ENCODE data around the gene ORMDL1.

Gene ORMDL1, protein sequence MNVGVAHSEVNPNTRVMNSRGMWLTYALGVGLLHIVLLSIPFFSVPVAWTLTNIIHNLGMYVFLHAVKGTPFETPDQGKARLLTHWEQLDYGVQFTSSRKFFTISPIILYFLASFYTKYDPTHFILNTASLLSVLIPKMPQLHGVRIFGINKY

DNA sequence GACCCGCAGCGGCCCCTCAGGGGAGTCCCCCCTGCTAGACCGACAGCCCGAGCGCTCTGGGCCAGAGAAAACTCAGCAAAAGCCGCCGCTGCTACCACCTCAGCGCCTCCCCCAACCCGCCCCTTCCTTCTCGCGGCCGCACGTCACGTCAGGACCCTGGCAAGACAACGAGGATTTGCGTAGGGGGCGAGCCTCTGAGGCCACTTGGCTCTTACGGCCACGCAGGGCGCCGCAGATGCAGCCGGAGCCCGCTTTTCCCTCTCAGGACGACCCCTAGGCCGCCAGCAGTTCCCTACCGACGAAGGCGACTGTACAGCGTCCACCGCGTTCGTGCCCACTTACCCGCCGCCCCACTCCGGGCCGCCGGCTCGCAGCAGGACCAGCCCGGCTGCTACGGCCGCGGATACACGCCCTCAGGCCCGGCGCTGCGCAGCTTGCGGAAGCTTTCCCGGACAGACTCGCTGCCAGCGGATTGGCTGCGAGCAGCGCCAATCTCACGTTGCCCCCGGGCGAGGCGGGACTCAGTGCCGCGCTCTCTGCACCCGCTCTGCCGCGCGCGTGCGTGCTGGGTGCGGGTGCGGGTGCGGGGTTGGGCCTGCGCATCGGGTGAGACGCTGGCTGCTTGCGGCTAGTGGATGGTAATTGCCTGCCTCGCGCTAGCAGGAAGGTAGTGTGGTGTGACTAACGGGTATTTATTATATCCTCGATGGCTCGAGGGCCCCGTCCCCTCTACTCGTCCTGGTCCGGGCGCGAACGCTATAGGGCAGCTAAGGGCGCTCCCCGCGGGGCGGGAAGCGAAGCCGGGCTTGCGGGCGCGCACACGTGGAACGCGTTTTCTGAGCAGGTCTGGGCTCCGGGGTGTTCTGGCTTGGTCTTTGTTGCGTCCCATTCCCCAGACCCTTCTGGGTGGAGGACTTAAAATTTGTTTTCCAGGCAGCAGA is at the start of gene ORMDL1, which contains the start of gene PMS1:
Gene ORMDL1 (minus strand): TSS at position 413 of the 941 bp plus-strand sequence. CDS start 1,744 bp downstream, outside the sequence.
Gene PMS1 (plus strand): TSS at position 524 of the 941 bp plus-strand sequence. CDS start 7,360 bp downstream, outside the sequence.
- H3K4me3 ChIP-seq (ENCODE audit: low read length): peak within 1 kb of the TSS; percentile 95
- TF ChIP-seq ZNF274 (IDR thresholded peaks at IDR 0.05; ENCODE audit: low read depth, low read length): no peak

DNA sequence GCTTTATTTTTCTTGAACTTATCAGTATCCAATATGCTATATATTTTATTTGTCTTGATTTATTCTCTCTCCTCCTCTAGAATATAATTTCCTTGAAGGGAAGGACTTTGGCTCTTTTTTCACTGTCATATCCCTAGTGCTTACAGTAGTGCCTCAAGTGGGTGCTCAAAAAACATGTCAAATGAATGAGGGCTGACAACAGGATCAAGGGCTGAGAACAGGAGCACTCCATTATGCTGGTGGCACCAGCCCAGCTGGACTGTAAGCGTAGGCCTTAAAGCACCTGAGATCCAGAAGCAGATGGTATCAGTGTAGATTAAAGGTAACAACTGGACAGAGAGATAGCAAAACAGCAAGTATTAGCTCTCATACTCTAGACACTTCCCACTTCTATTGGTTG is 46.4 kb upstream of the ORMDL1 start:
- H3K4me3 ChIP-seq (ENCODE audit: low read length): no peak overlapping the region
- TF ChIP-seq ZNF274 (IDR thresholded peaks at IDR 0.05; ENCODE audit: low read depth, low read length): no peak

DNA sequence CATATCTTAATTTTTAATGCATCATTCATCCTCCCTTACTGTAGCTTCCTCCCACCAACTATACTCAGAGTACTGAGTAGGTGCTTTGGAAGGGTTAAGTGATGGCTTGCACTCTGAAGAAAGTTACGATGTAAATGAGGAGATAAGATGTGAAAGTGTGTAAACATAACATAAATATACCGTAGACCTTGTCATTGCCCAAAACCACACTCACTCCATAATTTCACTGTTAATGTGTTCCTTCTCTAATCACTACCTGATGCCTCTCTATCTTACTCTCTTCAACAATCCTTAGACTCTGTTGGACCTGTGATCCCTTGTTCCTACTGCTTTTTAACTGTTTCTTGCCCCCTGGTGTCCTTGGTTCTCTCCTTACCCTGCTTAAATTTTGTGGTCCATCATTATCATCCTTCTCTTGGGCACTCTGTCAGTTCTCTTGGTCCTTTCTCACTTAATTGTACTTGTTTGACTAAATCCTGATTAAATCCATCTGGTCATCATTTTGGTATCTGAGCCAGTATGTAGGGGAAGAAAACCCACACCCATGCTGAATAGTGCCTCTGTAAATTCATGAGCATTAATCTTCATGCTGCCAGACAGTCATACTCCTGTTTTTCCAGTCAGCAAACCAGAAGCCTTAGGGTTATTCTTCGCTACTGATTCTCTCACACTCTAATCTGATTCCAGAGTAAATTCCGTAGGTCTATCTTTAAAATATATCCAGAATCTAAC is 45.1 kb upstream of the ORMDL1 start:
- H3K4me3 ChIP-seq (ENCODE audit: low read length): no peak overlapping the region
- TF ChIP-seq ZNF274 (IDR thresholded peaks at IDR 0.05; ENCODE audit: low read depth, low read length): no peak

DNA sequence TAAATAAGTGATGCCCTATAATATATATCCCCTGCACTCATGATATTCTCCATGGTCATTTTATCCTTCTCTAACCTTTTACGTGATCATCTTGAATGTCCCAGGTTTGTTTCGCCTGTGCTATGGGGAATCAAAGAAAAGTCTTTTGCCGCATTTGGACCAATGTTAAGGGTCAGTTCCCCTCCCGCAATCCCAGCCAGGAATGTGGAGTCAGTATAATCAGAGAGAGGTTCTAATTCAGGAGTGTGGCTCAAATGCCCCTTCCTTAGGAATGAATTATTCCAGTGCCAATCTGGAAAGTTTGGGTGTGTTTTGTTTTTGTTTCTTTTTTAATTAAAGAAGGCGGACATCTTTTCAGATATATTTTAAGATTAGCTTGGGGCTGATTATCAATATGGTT is 41.9 kb upstream of the ORMDL1 start:
- no peak overlapping the region for H3K4me3 ChIP-seq (ENCODE audit: low read length)
- no peak for TF ChIP-seq ZNF274 (IDR thresholded peaks at IDR 0.05; ENCODE audit: low read depth, low read length)

DNA sequence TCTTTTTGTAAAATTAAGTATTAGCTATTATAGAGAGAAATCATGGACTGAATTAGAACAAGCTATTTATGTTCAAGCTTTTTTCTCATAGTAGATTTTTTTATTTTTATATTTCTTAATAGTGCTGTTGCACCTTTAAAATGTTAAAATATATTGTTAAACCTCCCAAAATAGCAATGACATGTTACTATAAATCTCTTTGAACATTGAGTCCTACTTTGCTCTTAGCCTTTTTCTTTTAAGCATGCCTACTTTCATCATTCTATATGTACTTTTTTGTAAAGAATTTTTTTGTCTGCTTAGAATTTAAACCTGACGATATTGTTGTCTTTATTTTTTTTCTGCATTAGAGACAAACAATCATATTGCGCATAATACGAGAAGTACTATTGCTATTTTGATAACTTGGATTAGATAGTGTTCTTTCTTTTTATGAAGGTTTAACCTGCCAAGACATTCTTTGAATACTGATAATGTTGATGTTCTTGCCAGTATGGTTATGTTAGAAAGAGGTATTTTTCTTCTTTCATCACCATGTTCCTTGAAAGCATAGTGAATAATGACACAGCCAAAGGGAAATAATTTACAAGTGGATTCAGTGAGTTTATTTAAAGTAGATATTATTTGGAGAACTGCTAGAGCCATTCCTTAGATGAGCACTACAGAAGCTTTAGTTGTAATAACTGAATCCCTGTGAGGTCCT is 40.7 kb upstream of the ORMDL1 start:
- H3K4me3 ChIP-seq (ENCODE audit: low read length): no peak overlapping the region

DNA sequence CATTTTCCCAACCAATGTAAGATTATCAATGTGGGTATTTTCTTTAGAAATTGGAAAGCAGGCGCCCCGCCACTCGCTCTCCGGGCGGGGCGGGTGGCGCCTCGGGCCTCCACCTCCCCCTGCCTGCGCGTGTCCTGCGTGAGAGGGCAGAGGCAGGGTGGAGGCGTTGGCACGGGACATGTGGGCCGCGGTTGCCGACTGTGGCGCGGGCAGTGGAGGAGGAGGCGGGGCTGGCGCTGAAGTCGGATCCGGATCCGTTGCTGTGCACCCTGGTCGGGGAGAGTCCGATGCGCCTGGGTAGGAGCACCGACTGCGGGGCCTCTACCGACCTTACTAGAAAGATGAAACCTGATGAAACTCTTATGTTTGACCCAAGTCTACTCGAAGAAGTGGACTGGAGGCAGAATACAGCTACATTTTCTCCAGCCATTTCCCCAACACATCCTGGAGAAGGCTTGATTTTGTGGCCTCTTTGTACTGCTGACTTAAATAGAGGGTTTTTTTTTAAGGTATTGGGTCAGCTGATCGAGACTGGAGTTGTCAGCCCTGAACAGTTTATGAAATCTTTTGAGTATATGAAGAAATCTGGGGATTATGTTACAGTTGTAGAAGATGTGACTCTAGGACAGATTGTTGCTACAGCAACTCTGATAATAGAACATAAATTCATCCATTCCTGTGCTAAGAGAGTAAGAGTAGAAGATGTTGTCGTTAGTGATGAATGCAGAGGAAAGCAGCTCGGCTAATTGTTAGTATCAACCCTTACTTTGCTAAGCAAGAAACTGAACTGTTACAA is 38.0 kb upstream of the ORMDL1 start:
- H3K4me3 ChIP-seq (ENCODE audit: low read length): no peak overlapping the region
- TF ChIP-seq ZNF274 (IDR thresholded peaks at IDR 0.05; ENCODE audit: low read depth, low read length): no peak

More for the DNA sequence above, 40.7 kb upstream of the ORMDL1 start:
- TF ChIP-seq ZNF274 (IDR thresholded peaks at IDR 0.05; ENCODE audit: low read depth, low read length): no peak

DNA sequence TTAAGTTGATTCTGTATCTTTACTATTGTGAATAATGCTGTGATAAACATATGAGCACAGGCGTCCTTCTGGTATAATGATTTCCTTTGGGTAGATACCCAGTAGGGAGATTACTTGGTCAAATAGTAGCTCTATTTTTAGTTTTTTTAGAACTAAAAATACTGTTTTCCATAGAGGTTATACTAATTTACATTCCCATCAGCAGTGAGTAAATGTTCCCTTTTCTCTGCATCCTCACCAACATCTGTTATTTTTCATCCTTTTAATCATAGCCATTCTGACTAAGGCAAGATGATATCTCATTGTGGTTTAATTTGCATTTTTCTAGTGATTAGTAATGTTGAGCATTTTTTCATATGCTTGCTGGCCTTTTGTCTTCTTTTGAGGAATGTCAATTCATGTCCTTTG is 35.2 kb upstream of the ORMDL1 start:
- no peak for TF ChIP-seq ZNF274 (IDR thresholded peaks at IDR 0.05; ENCODE audit: low read depth, low read length)

DNA sequence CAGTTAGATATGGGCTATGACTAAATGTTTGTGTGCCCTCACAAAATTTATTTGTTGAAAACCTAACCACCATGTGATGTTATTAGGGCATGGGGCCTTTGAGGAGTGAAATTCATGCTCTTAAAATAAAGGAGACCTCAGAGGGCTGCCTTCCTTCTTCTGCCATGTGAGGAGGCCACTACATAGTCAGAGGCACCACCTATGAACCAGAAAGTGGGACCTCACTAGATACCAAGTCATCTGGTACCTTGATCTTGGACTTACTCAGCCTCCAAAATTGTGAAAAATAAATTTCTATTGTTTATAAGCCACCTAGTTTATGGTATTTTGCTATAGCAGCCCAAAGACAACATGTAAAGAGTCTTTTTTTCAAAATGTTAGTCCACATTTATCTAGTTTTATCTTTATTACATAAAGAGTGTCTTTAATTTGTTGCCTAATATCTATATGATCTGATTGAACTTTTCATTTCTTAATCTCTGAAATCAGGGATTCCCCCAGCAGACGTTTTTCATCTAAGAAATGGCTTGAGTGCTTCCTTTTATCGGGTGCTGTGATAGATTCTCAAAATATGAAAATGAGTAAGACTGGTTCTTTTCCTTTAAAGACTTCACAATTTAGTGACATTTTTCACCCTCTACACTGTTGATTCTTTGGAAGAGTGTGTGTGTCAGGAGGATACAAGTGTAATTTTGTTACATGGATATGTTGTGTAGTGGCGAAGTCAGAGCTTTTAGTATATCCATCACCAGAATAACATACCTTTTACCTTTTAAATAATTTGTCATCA is 34.3 kb upstream of the ORMDL1 start:
- TF ChIP-seq ZNF274 (IDR thresholded peaks at IDR 0.05; ENCODE audit: low read depth, low read length): no peak
- H3K4me3 ChIP-seq (ENCODE audit: low read length): no peak overlapping the region

More for the DNA sequence above, 35.2 kb upstream of the ORMDL1 start:
- no peak overlapping the region for H3K4me3 ChIP-seq (ENCODE audit: low read length)

DNA sequence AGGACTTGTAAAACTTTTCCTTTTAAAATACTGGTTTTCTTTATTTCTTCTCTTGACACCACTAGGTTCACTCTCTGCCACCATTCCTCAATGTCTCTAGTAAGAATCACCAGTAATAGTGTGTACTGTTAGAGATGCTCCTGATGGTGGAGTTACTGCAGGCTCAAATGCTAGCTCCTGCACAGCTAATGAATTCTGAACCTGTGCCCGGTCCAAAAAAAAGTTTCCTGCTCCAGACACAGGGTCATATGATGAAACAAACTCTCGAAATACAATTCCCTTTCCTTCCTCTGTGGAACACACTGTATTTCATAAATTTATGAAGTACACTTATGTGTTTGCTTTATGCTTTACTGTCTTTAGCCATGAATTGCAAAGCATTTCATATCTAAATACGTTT is 19.3 kb upstream of the ORMDL1 start:
- no peak overlapping the region for H3K4me3 ChIP-seq (ENCODE audit: low read length)
- TF ChIP-seq ZNF274 (IDR thresholded peaks at IDR 0.05; ENCODE audit: low read depth, low read length): no peak

DNA sequence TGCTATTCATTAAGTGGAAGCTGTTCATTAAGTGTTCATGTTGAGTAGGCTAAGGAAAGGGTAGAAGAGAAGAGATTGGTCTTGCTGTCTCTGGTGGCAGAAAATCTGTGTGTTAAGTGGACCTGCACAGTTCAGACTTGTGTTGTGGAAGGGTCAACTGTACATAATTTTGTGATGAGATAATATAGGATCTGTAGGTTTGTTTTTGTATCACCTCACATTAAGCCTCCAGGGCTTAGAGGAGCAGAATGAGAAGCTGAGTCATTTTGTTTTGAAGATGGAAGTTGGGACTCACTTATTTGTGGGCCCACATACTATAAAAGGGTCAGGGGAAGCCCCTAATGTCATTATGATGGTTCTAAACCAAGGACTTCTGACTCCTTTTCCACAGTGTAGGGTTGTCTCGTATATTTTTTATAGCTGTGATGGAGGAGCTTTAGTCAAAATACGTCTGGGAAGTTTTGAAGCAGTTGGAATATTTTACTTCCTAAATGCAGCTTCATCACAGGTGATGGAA is 18.3 kb upstream of the ORMDL1 start:
- TF ChIP-seq ZNF274 (IDR thresholded peaks at IDR 0.05; ENCODE audit: low read depth, low read length): no peak
- H3K4me3 ChIP-seq (ENCODE audit: low read length): no peak overlapping the region

DNA sequence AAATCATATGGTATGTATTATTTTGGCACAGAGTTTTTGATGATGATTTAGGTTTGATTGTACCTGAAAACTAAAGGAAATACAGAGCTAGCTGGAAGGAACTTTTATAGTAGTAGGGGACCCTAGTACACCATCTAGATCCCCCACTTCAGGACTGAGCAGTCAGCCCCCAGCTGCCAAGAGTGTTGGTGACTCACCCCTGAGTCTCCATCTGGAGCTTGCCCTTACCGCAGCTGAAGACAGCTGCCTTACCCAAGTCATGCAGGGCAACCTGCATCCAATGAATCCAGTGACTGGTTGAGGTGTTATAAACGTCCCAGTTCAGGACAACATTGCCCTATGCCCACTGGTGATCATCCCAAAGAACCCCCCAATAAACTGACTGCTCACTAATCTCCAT is 15.4 kb upstream of the ORMDL1 start:
- no peak for TF ChIP-seq ZNF274 (IDR thresholded peaks at IDR 0.05; ENCODE audit: low read depth, low read length)
- no peak overlapping the region for H3K4me3 ChIP-seq (ENCODE audit: low read length)

DNA sequence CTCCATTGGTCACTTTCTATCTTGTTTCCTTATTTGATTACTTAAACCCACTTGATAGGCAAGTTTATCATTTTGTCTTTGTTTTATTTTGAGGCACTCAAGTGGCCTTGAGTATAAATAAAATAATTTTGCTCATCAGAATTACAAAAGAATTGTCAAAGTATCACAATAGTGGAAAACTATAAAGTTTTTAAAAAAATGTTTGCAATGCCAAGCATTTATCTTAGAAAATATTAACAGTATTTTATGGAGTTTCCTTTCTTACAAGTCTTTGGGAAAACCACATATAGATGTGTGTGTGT is 14.8 kb upstream of the ORMDL1 start:
- TF ChIP-seq ZNF274 (IDR thresholded peaks at IDR 0.05; ENCODE audit: low read depth, low read length): no peak
- no peak overlapping the region for H3K4me3 ChIP-seq (ENCODE audit: low read length)
